CD4-positive, CD25-positive, alpha-beta regulatory T cell (primary cell): Measurements from ENCODE around the gene RNF130. TPM values are rescaled to one million over a fixed set of nuclear protein-coding genes. Genes with fewer than 3 reads are reported as not detected.

ENCODE experiments used
- ATAC-seq, 2 donors: fragments of 150-1000 bp; cut with Tn5 transposase; one replicate each; pipeline ENCODE4 v1.10.0; 2021; ENCODE audit warnings: low read depth in 2 of 2, moderate number of reproducible peaks in 2 of 2, moderate library complexity in 1 of 2
- DNase-seq, 3 donors: peaks; one replicate each; pipeline versions ENCODE4 v3.0.0 to v3.0.0-alpha.2; 2012 to 2022; ENCODE audit warnings: mixed read lengths in 1 of 3
- H3K27ac ChIP-seq: one replicate; pipeline ENCODE4 v1.7.0; 2013; ENCODE audit warnings: mild to moderate bottlenecking, low read length; ENCODE audit not compliant: insufficient read depth, poor library complexity, severe bottlenecking
- H3K27me3 ChIP-seq: one replicate; pipeline ENCODE4 v1.7.0; 2013; ENCODE audit warnings: low read length; ENCODE audit not compliant: control insufficient read depth, insufficient read depth
- H3K36me3 ChIP-seq: one replicate; pipeline ENCODE4 v1.7.0; 2013; ENCODE audit warnings: mild to moderate bottlenecking, low read length, moderate library complexity; ENCODE audit not compliant: control insufficient read depth, insufficient read depth
- H3K4me1 ChIP-seq: 2 replicates; pipeline ENCODE4 v1.7.0; 2013; ENCODE audit warnings: mild to moderate bottlenecking, low read length; ENCODE audit not compliant: insufficient read depth, control insufficient read depth, poor library complexity, severe bottlenecking
- H3K4me3 ChIP-seq: one replicate; pipeline ENCODE4 v1.7.0; 2013; ENCODE audit warnings: low read depth, mild to moderate bottlenecking, low read length, moderate library complexity
- H3K9me3 ChIP-seq, 2 experiments: 1 replicate in 1 of 2; 2 replicates in 1 of 2; pipeline ENCODE4 v1.7.0; 2013; ENCODE audit warnings: low read length in 2 of 2, mild to moderate bottlenecking in 1 of 2, moderate library complexity in 1 of 2; ENCODE audit not compliant: control insufficient read depth in 2 of 2
- H3K27ac Mint-ChIP-seq, 3 donors: one replicate each; pipeline ENCODE4 v1.8.0; 2020 to 2022; ENCODE audit warnings: mild to moderate bottlenecking in 3 of 3, mixed read lengths in 3 of 3, moderate library complexity in 2 of 3
- H3K27me3 Mint-ChIP-seq: one replicate; pipeline ENCODE4 v1.8.0; 2022; ENCODE audit warnings: mild to moderate bottlenecking, mixed read lengths
- H3K36me3 Mint-ChIP-seq: one replicate; pipeline ENCODE4 v1.8.0; 2020; ENCODE audit warnings: mixed read lengths
- H3K4me1 Mint-ChIP-seq, 4 donors: one replicate each; pipeline ENCODE4 v1.8.0; 2020 to 2022; ENCODE audit warnings: mixed read lengths in 4 of 4, mild to moderate bottlenecking in 1 of 4
- H3K4me3 Mint-ChIP-seq, 4 donors: one replicate each; pipeline ENCODE4 v1.8.0; 2020 to 2022; ENCODE audit warnings: mild to moderate bottlenecking in 4 of 4, mixed read lengths in 4 of 4, moderate library complexity in 3 of 4
- H3K9me3 Mint-ChIP-seq, 7 donors: one replicate each; pipeline ENCODE4 v1.8.0; 2020 to 2022; ENCODE audit warnings: mixed read lengths in 7 of 7, mild to moderate bottlenecking in 3 of 7, moderate library complexity in 2 of 7
- polyA plus RNA-seq, 4 donors: library from polyadenylated mRNA; unstranded; fragments of 300-500 nt; fragmentation: Illumina TruSeq; gene quantifications; one replicate each; pipeline ENCODE4 v1.2.3, GENCODE V29; 2021
- total RNA-seq: library from RNA; stranded (reverse); gene quantifications from one replicate; pipeline ENCODE4 v1.2.3, GENCODE V29; 2022

RNF130 gene
- total and polyA plus RNA-seq, 5 donors from 2014 or later = 3.5 to 10.9 (median 5.6) TPM

DNA sequence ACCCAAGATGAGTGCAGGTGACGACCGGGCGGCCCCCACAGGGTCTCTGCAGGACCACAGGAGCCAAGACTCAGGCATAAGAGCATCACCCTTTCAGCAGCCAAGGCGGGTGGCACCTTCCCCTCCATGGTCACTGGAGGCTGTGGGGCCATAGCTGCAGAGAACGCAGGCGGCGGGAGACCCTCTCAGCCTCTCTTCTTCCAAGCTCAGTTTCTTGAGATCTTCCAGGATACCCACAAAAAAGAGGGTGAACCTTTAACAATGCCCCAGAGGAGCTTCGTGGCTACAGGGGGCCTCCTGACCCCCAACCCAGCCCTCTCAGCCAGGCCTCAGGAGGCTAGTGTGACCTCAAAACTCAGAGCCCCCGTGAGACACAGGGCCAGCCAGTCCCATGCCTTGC, 158.1 kb downstream of the RNF130 start:
- H3K4me3 Mint-ChIP-seq = no peak overlapping the region
- no peak overlapping the region for H3K27ac Mint-ChIP-seq
- Histone ChIP-seq H3K4me3 (no peak overlapping the region), H3K27ac (no peak overlapping the region), H3K36me3 (no peaks in the 10 kb centered on the region), H3K27me3 (no peaks in the 10 kb centered on the region), H3K4me1 (peaks cover 2% of the 10 kb centered on the region), H3K9me3 (no peaks in the 10 kb centered on the region)
- H3K27me3 Mint-ChIP-seq = peaks cover 4% of the 10 kb centered on the region
- ATAC-seq = no peak
- no peaks in the 10 kb centered on the region for H3K9me3 Mint-ChIP-seq
- peaks cover 0 to 13% (median 0%) of the 10 kb centered on the region in 4 donors for H3K4me1 Mint-ChIP-seq
- no peak for DNase-seq
- no peaks in the 10 kb centered on the region for H3K36me3 Mint-ChIP-seq

DNA sequence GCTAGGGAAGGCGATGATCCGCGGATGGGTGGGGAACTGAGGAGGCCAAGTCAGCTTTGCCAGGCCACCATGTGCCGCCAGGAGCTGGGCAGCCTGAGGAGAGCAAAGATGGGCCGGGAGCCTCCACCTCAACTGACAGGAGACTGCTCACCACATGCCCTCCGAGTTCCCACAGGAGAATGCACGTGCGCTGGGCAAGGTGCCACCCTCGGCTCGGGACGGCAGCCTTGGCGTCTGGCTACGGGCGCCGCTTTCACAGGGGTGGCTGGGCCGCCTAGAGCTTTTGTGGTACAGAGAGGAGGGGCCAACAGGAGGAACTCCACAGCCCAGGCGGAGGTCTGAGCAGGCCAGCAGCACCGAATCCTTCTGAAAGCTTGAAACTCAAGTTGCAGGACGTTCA, 158.6 kb downstream of the RNF130 start:
- DNase-seq = no peak
- no peaks in the 10 kb centered on the region for H3K36me3 Mint-ChIP-seq
- peaks cover 0 to 13% (median 0%) of the 10 kb centered on the region in 4 donors for H3K4me1 Mint-ChIP-seq
- no peak overlapping the region for H3K4me3 Mint-ChIP-seq
- H3K9me3 Mint-ChIP-seq = no peaks in the 10 kb centered on the region
- H3K36me3 ChIP-seq = no peaks in the 10 kb centered on the region
- H3K27me3 ChIP-seq = no peaks in the 10 kb centered on the region
- peaks cover 8% of the 10 kb centered on the region for H3K4me1 ChIP-seq
- no peaks in the 10 kb centered on the region for H3K9me3 ChIP-seq
- H3K27me3 Mint-ChIP-seq = peaks cover 4% of the 10 kb centered on the region
- no peak for ATAC-seq
- H3K4me3 ChIP-seq = no peak overlapping the region
- no peak overlapping the region for H3K27ac Mint-ChIP-seq
- H3K27ac ChIP-seq = no peak overlapping the region

DNA sequence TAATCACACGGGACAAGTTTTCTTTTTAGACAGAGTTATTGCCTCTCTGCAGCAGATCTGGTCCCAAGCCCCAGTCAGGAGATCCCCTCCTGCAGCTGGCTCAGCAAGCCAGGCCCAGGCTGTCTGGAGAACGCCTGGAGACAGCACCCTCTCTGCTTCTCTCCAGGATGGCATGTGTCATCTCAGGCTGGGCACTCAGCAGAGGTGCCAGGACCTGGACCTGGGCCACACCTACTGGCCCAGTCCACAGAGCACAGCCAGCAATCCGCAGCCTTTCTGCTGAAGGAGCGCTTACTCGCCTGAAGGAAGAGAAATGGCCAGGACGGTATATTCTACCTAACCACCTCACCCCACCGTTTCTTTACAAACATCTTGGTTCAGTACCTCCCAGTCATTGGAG, 159.2 kb downstream of the RNF130 start:
- no peak overlapping the region for H3K4me3 ChIP-seq
- no peaks in the 10 kb centered on the region for H3K36me3 Mint-ChIP-seq
- H3K9me3 Mint-ChIP-seq = no peaks in the 10 kb centered on the region
- H3K27ac ChIP-seq = no peak overlapping the region
- no peak overlapping the region for H3K4me3 Mint-ChIP-seq
- H3K9me3 ChIP-seq = no peaks in the 10 kb centered on the region
- H3K27me3 Mint-ChIP-seq = peaks cover 2% of the 10 kb centered on the region
- H3K27ac Mint-ChIP-seq = no peak overlapping the region
- H3K4me1 Mint-ChIP-seq = peaks cover 0 to 13% (median 0%) of the 10 kb centered on the region in 4 donors
- no peak for DNase-seq
- no peak for ATAC-seq
- peaks cover 8% of the 10 kb centered on the region for H3K4me1 ChIP-seq
- no peaks in the 10 kb centered on the region for H3K36me3 ChIP-seq
- no peaks in the 10 kb centered on the region for H3K27me3 ChIP-seq

DNA sequence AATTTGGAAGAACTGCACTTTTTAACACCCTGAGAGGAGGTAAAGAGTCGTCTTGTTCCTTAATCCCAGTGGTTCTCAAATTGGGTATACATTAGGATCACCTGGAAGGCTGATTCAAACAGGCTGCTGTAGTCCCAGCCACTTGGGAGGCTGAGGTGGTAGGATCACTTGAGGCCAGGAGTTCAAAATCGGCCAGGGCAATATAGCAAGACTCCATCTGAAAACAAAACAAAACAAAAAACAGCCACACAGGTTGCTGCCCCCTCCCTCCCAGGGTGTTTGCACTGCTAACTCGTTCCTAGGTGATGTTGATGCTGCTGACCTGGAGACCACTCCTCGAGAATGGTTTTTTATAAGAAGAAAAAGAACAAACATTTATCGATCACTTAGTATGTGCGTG, 162.3 kb downstream of the RNF130 start:
- ATAC-seq = no peak
- Mint-ChIP-seq H3K9me3 (no peaks in the 10 kb centered on the region), H3K4me1 (peaks cover 3 to 36% (median 9%) of the 10 kb centered on the region in 4 donors), H3K27ac (no peak overlapping the region), H3K36me3 (peaks cover 6% of the 10 kb centered on the region), H3K4me3 (peak overlapping the region; percentile 49 to 88 (median 76)), H3K27me3 (no peaks in the 10 kb centered on the region)
- Histone ChIP-seq H3K9me3 (no peaks in the 10 kb centered on the region), H3K27me3 (no peaks in the 10 kb centered on the region), H3K27ac (no peak overlapping the region), H3K4me3 (no peak overlapping the region), H3K4me1 (peaks cover 19% of the 10 kb centered on the region), H3K36me3 (no peaks in the 10 kb centered on the region)
- no peak for DNase-seq

DNA sequence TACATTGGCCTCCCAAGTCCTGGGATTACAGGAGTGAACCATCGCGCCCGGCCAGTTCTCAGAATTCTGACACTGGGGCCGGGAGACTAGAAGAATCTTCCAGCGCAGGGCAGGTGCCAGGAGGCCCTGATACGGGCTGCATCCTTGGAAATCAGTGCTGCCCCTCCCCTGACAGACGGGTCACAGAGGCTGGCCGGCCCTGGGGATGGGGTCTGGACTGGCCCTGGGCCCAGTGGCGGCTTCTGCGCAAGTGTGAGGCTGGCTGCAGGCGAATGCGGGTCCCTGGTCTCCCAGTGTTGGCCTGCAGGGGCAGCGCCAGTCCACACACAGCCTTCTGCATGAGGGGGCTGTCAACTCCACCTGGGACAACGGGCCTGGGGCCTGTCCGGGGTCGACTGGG, 163.0 kb downstream of the RNF130 start:
- no peaks in the 10 kb centered on the region for H3K27me3 ChIP-seq
- Mint-ChIP-seq H3K4me3 (peak overlapping the region; percentile 82 to 88 (median 86)), H3K27me3 (no peaks in the 10 kb centered on the region), H3K4me1 (peaks cover 3 to 38% (median 10%) of the 10 kb centered on the region in 4 donors), H3K36me3 (peaks cover 9% of the 10 kb centered on the region), H3K9me3 (no peaks in the 10 kb centered on the region), H3K27ac (no peak overlapping the region)
- no peak overlapping the region for H3K4me3 ChIP-seq
- peaks cover 19% of the 10 kb centered on the region for H3K4me1 ChIP-seq
- no peak overlapping the region for H3K27ac ChIP-seq
- DNase-seq (no peak), ATAC-seq (no peak)
- no peaks in the 10 kb centered on the region for H3K9me3 ChIP-seq
- H3K36me3 ChIP-seq = peaks cover 5% of the 10 kb centered on the region

DNA sequence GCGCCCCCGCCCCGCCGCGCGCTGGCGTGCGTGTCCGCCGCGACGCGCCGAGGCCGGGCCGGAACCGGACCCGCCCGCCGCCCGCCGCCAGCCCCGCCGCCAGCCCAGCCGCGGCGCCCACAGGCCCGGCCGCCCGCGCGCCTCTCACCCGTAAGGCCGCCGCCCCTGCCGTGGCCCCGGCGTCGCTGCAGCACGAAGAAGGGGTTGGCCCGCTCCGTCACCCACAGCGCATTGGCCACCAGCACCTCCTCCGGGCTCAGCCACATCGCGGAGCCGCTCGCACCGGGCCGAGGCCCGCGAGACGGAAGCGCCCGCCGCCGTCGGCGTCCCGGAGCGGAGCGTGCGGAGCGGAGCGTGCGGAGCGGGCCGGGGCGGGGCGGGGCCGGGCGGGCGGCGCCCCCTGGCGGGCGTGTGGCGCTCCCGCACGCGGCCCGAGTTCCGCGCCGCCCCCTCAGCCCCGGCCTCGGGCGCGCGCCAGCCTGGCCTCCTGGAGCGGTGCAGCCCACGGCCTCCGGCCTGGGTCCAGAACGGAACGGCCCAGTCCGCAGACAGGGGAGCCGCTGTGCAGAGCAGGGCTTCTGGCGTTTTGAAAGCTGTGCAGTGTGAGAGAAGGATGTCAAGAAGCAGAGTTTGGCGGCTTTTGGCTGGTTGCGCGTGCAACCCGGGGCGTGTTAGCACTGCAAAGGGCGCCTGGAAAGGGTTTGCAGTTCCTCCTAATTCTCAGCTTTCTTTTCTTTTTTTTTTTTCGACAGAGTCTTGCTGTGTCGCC, 163.8 kb downstream of the RNF130 start, which contains the start of gene TBC1D9B:
TBC1D9B (minus strand) TSS at position 342 of the 769 bp plus-strand sequence; CDS start at position 266, 76 bp downstream.
- ATAC-seq (peak; percentile 89 to 90), DNase-seq (peak; percentile 73 to 80 (median 75))
- H3K27me3 Mint-ChIP-seq = no peaks in the 10 kb centered on the region
- Histone ChIP-seq H3K36me3 (peaks cover 12% of the 10 kb centered on the region), H3K4me3 (peak within 1 kb of the TSS; percentile 50), H3K27ac (no peak within 1 kb of the TSS), H3K9me3 (no peaks in the 10 kb centered on the region), H3K27me3 (no peaks in the 10 kb centered on the region), H3K4me1 (peaks cover 19% of the 10 kb centered on the region)
- peaks cover 3 to 42% (median 11%) of the 10 kb centered on the region in 4 donors for H3K4me1 Mint-ChIP-seq
- H3K27ac Mint-ChIP-seq = peak within 1 kb of the TSS; percentile 56 to 83 (median 58)
- H3K36me3 Mint-ChIP-seq = peaks cover 11% of the 10 kb centered on the region
- H3K9me3 Mint-ChIP-seq = no peaks in the 10 kb centered on the region
- peak within 1 kb of the TSS; percentile 85 to 89 (median 88) for H3K4me3 Mint-ChIP-seq

DNA sequence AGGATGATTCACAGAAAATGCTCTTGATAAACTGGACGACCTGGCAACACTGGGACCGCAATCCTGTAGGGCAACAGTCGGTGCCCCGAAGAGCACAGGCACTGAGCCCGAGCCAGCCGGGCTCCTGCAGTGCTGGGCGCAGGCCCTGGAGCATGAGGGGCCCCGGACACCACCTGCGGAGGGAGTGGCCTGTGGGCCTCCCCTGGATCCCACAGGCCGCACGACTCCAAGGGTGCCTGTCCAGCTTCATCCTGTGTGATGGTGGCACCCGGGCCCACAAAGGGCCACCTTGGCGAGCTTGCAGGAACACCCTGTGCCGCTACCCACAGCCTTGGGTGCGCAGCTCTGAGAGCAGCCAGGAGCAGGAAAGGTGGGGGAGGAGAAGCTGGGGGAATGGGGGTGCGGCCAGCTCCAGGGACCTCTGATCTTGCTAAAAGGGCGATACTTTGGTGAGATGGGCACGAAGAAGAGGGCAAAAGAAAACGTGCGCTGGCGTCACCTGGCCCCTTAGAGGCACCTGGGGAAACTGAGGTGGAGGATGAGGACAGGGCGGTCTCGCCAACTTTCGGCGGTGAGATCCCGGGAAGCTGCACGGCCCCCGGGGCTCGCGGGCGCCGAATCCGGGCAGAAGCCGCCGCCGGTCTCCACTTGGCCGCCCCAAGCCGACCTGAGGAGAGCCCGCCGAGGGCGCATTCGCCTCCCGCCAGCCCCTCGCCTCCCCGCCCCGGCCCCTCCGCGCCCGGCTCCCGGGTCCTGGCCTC, 164.6 kb downstream of the RNF130 start:
- peak overlapping the region in 2 of 3 donors; percentile 58 to 83 for H3K27ac Mint-ChIP-seq
- Histone ChIP-seq H3K9me3 (no peaks in the 10 kb centered on the region), H3K36me3 (peaks cover 12% of the 10 kb centered on the region), H3K27ac (no peak overlapping the region), H3K4me1 (peaks cover 19% of the 10 kb centered on the region), H3K4me3 (peak overlapping the region; percentile 32), H3K27me3 (no peaks in the 10 kb centered on the region)
- peak in 2 of 3 donors; percentile 5 to 50 for DNase-seq
- H3K4me1 Mint-ChIP-seq = peaks cover 3 to 42% (median 11%) of the 10 kb centered on the region in 4 donors
- peak overlapping the region; percentile 85 to 89 (median 88) for H3K4me3 Mint-ChIP-seq
- no peaks in the 10 kb centered on the region for H3K27me3 Mint-ChIP-seq
- H3K9me3 Mint-ChIP-seq = no peaks in the 10 kb centered on the region
- peaks cover 11% of the 10 kb centered on the region for H3K36me3 Mint-ChIP-seq
- peak in 1 of 2 donors; percentile 1 for ATAC-seq
